Measurements from ENCODE around the gene AK9.

DNA sequence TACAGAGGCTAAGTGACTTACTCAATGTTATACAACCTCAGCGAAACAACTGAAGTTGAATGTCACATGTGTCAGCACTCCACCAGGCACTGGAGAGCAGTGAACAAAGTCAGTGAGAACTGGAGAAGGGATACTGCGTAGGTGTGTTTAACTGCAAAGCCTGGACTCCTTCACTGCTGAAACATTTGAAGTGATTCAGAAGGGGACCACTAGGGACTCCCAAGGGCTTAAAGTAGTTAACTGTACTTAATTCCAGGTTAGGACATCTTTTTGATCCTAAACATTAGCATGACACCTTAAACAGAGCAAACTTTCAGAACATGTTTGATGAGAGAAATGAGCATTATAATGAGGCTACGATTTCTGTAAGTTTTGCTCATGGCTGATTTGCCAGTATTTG is 163.0 kb downstream of the AK9 start:
- TF ChIP-seq SMC3 (IDR thresholded peaks at IDR 0.05) (no peak), CTCF (IDR thresholded peaks at IDR 0.05) (no peak), CEBPB (IDR thresholded peaks at IDR 0.05) (no peak), CHD4 (IDR thresholded peaks at IDR 0.05; ENCODE audit: borderline replicate concordance) (no peak), BCL3 (IDR thresholded peaks at IDR 0.05) (no peak), POLR2A (IDR thresholded peaks at IDR 0.05; ENCODE audit: low read length) (no peak), EP300 (IDR thresholded peaks at IDR 0.05) (no peak), KDM5A (IDR thresholded peaks at IDR 0.05) (no peak), PBX3 (IDR thresholded peaks at IDR 0.05) (no peak), HMGXB4 (CRISPR knock-in tag; IDR thresholded peaks at IDR 0.05; ENCODE audit: borderline replicate concordance) (no peak), SREBF2 (IDR thresholded peaks at IDR 0.05) (no peak), HOXB13 (CRISPR knock-in tag; IDR thresholded peaks at IDR 0.05; ENCODE audit: low read depth) (no peak), RNF2 (IDR thresholded peaks at IDR 0.05; ENCODE audit: borderline replicate concordance, low read depth) (no peak)
- TF ChIP-seq, protein P1, sequence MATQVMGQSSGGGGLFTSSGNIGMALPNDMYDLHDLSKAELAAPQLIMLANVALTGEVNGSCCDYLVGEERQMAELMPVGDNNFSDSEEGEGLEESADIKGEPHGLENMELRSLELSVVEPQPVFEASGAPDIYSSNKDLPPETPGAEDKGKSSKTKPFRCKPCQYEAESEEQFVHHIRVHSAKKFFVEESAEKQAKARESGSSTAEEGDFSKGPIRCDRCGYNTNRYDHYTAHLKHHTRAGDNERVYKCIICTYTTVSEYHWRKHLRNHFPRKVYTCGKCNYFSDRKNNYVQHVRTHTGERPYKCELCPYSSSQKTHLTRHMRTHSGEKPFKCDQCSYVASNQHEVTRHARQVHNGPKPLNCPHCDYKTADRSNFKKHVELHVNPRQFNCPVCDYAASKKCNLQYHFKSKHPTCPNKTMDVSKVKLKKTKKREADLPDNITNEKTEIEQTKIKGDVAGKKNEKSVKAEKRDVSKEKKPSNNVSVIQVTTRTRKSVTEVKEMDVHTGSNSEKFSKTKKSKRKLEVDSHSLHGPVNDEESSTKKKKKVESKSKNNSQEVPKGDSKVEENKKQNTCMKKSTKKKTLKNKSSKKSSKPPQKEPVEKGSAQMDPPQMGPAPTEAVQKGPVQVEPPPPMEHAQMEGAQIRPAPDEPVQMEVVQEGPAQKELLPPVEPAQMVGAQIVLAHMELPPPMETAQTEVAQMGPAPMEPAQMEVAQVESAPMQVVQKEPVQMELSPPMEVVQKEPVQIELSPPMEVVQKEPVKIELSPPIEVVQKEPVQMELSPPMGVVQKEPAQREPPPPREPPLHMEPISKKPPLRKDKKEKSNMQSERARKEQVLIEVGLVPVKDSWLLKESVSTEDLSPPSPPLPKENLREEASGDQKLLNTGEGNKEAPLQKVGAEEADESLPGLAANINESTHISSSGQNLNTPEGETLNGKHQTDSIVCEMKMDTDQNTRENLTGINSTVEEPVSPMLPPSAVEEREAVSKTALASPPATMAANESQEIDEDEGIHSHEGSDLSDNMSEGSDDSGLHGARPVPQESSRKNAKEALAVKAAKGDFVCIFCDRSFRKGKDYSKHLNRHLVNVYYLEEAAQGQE (IDR thresholded peaks at IDR 0.05) = no peak

Data from A549 (cell line).